Panc1 (cell line): ENCODE data around the gene KAZN.

ENCODE experiments used
- CTCF ChIP-seq: fragments of 450-650 bp; IDR thresholded peaks from 2 replicates; pipeline ENCODE4 v1.5.1; 2017; ENCODE audit warnings: mild to moderate bottlenecking
- SIN3A ChIP-seq: IDR thresholded peaks from 2 replicates; pipeline ENCODE4 v1.6.1; 2012; ENCODE audit warnings: low read depth, mild to moderate bottlenecking, low read length, moderate library complexity, borderline replicate concordance; ENCODE audit not compliant: insufficient read depth

GRCh38 chr1:14788080-14788479, 189.6 kb downstream of the KAZN start:
- TF ChIP-seq CTCF (no peak), SIN3A (no peak)
